RPMI7951 (cell line): ENCODE results near the gene FHDC1. TPM values are rescaled to one million over a fixed set of nuclear protein-coding genes. Genes with fewer than 3 reads are reported as not detected.
"Not testable (repeated sequence)": the region's sequence is repeated elsewhere in the genome, so short reads cannot be mapped to it uniquely, and the experiment has no call there.

Source experiments
- DNase-seq: peaks from one replicate; pipeline ENCODE4 v3.0.0-alpha.2; 2012; ENCODE audit warnings: low read depth
- total RNA-seq: library from RNA; depleted of rRNA; stranded (reverse); fragments of >200 nt; shearing (Covaris generic); gene quantifications from 2 replicates; pipeline ENCODE4 v1.2.3, GENCODE V29; 2014; rRNA removed

FHDC1 gene, protein sequence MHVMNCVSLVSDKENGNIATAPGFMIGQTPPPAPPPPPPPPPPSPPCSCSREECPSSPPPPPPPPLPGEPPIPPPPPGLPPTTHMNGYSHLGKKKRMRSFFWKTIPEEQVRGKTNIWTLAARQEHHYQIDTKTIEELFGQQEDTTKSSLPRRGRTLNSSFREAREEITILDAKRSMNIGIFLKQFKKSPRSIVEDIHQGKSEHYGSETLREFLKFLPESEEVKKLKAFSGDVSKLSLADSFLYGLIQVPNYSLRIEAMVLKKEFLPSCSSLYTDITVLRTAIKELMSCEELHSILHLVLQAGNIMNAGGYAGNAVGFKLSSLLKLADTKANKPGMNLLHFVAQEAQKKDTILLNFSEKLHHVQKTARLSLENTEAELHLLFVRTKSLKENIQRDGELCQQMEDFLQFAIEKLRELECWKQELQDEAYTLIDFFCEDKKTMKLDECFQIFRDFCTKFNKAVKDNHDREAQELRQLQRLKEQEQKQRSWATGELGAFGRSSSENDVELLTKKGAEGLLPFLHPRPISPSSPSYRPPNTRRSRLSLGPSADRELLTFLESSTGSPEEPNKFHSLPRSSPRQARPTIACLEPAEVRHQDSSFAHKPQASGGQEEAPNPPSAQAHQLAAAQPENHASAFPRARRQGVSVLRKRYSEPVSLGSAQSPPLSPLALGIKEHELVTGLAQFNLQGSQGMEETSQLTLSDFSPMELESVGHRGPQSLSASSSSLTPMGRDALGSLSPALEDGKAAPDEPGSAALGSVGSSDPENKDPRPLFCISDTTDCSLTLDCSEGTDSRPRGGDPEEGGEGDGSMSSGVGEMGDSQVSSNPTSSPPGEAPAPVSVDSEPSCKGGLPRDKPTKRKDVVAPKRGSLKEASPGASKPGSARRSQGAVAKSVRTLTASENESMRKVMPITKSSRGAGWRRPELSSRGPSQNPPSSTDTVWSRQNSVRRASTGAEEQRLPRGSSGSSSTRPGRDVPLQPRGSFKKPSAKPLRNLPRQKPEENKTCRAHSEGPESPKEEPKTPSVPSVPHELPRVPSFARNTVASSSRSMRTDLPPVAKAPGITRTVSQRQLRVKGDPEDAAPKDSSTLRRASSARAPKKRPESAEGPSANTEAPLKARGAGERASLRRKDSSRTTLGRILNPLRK
- total RNA-seq: 0.36 and 0.49 TPM in 2 replicates

DNA sequence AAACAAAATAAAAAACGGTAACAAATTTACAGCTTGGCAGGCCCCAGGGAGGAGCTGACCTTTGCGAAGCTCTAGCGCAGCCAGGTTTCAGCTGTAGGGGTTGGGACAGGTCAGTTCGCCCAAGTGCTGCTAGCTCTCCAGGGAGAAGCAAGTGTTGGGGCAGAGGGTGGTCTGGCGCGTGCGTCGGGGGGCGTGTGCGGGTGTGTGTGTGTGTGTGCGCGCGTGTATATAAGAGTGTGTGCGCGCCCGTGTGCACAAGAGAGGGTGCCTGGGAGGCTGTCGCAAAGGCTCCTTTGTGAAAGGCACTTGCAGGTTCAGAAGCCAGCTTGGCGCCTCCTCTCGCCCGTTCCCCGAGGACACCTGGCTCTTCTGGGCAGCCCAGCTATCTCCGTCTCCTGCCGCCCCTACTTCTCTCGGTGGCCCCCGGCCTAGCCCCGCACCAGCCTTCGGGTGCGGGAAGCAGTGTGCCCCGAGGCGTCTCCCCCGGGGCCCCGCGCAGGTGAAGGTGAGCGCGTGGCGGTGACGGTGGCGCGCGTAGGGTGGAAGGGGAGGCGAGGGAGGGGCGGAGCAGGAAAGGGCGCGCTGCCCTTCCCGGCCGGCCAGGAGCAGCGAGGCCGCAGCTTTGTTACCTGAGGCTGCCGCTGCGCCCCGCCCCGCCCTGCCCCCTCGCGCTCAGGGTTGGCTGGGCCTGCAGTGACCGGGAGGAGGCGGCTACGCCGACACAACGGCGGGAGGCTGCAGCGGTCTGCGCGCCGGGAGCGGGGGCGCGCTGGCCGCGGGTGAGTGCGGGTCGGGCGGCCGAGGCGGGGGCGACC lies at the start of gene FHDC1:
FHDC1 (plus strand) TSS at position 693 of the 815 bp plus-strand sequence. CDS start 6,735 bp downstream, outside the sequence.
- DNase-seq: no peak

DNA sequence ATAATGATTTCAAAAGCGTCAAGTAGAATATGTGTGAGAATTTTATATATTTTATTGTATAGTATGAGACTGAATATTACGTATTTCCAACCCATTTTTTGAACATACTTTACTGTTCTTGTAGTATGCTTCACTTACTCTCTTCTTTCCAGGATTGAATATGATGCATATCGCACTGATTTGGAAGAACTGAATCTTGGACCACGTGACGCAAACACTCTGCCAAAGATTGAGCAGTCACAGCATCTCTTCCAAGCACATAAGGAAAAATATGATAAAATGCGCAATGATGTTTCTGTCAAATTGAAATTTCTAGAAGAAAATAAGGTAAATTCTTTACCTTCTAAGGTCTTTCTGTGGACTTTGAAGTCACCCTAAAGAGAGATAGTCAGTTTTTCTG lies 48.1 kb upstream of the FHDC1 start:
- DNase-seq: no peak

DNA sequence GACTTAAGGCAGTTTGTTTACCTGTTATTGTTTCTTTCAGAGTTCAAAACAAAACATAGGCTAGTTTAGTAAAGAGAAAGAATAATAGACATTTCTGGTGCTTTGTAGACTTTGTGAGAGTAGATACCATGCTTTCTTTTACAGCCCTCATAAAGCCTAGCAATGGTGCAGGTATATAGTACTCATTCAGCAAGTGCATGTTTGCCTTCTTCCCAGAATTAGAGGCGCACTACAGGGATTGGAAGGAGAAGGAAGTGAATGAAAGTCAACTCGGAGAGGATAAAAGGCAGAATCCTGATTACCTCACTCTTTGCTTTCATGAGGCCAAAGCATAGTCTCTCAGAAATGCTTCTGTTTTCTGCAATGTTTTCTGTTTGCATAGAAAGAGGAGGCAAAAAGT lies 43.1 kb upstream of the FHDC1 start:
- no peak for DNase-seq

DNA sequence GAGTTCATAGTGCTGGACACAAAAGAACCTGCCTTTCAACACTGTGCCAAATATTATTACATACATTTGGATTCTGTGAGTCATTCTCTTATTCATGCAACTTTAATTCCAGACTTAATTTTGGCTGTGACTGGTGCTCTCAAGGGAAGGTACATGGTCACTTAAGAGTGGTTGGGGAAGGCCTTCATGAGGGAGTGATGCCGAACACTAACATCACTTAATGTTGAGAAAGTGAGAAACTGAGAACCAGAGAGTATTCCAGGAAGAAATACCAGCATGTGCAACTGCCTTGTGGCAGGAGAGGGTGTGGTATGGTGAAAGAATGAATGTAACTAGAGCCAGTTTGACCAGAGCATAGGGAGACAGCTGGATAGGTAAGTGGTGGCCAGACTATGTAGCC lies 41.5 kb upstream of the FHDC1 start:
- DNase-seq: peak; percentile 7

DNA sequence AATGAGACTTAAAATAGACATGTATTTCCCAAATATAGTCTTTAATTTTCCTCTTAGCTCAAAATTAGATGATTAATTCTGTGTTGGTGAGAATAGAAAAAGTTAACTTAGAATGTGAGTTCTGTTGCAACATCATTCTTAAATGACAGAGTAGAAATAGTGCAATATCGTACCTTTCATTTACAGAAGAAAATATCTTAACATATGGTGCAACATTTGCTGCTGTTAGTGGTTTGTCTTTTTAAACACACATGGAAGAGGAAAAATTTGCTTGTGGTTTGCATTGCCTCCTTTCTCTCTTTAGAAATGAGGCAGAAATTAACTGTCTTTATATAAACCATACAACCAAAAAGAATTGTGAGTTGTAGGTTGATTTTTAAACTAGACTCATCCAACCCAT lies 39.3 kb upstream of the FHDC1 start:
- DNase-seq: no peak

DNA sequence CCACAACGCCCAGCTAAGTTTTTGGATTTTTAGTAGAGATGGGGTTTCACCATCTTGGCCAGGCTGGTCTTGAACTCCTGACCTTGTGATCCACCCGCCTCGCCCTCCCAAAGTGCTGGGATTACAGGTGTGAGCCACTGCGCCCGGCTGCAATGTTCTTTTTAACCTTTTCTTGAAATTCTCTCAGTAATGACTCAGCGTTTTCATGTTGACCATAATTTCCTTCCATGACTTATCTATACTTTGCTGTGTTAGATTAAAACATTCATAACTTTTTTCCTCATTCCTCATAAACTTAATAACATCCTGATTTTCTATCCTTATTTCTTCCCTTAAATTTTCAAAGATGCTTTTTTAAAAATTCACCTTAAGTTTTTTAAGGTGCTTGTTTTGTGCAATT lies 38.0 kb upstream of the FHDC1 start:
- DNase-seq: not testable (repeated sequence)

DNA sequence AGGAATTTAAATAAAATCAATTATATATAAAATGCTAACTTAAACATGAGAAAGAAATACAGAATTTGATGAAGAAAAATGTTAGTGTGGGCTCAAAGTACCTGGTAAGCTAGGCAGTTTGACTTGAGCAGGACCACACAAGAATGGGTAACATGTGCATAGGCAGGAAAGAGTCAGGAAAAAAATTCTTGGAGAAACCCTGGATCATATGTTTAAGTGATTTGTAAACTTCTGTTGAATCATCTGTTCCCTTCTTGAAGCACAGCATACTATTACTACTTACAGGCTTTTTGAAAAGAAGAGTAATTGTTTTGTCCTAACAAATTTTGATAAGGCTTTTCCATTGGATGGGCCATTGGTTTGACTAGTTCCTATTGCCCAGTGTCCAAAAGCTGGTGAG lies 37.5 kb upstream of the FHDC1 start:
- no peak for DNase-seq

DNA sequence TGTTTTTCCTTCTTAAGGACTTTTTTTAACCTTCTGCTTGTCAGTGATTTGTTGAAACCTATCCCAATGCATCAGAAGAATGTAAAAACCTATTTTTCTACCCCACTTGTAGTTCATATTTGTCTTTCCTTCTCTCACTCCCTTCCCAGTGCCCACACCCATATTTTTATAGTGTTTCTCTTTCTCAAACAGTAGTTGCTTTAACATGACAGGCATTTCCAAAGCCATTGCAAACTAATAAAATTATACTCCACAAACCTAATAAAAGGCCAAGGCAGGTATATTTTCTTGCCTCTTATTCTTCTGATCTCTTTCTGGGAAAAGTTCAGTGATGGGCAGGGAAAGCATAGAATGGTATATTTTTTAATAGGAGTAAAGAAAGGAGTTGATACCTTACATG lies 35.7 kb upstream of the FHDC1 start:
- no peak for DNase-seq

DNA sequence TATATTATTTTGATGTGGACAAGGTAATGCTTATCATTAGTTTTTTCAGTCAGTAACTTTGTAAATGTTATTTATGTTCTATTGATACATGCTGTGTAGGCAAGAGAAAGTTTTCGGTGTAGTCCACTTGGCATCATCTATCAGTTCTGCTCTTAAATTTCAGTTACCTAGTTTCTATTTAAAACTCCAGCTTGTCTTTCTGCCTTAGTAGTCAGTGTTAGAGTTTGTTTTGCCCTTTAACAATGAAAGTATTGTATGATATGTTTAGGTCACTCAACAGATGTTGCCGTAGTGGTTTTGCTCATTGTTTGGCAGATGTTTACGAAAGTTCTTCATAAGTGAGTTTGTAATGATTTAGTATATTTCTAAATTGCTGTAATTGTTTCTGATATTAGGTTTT lies 34.9 kb upstream of the FHDC1 start:
- DNase-seq: no peak

DNA sequence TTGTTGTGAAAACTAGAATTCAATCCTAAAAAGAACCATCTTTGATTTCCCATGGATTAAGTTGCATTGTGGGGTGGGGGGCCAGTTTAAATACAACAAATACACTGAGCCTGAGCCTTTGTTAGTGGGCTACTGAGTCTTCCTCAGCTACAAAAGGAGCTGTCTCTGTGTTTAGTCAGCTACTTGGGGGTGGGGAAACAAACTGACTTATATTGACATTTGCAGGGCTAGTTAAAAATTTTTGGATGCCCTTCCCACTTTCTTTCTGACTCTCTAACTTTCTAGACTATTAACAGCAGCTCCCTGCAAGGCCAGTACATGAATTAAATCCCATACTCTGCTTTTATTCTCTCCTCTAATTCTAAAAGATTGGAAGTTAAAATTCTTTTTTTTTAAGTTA lies 32.5 kb upstream of the FHDC1 start:
- no peak for DNase-seq

DNA sequence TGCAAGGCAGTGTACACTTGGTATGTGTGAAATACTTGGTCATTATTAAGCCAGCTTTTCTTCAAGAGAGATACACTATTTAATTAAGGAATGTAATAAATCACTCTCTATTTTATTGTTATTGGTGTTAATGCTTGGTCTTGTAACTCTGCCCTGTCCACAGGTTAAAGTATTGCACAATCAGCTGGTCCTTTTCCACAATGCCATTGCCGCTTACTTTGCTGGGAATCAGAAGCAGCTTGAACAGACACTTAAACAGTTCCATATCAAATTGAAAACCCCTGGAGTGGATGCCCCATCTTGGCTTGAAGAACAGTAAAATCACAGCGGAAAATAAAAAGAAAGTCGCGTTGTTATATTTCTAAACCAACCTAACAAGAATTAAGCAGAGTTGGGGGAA lies 26.2 kb upstream of the FHDC1 start:
- DNase-seq: no peak

DNA sequence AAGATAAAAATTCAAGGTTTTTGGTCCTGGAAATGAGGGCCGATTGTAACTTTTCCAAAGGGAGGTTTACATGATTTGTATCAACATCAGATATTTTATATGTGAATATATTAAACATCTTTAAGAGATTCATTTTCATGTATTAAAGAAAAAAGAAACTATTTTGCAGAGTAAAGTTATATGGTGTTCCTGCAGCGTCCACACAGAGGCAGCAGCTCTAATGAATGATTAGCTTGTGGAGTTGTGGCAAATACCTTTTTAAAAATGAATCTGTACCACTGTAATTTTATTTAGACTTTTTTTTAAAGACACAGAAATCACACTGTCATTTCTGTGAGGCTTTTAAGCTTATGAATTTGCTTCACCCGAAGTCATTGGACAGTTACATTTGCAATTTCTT lies 25.6 kb upstream of the FHDC1 start:
- DNase-seq: no peak

DNA sequence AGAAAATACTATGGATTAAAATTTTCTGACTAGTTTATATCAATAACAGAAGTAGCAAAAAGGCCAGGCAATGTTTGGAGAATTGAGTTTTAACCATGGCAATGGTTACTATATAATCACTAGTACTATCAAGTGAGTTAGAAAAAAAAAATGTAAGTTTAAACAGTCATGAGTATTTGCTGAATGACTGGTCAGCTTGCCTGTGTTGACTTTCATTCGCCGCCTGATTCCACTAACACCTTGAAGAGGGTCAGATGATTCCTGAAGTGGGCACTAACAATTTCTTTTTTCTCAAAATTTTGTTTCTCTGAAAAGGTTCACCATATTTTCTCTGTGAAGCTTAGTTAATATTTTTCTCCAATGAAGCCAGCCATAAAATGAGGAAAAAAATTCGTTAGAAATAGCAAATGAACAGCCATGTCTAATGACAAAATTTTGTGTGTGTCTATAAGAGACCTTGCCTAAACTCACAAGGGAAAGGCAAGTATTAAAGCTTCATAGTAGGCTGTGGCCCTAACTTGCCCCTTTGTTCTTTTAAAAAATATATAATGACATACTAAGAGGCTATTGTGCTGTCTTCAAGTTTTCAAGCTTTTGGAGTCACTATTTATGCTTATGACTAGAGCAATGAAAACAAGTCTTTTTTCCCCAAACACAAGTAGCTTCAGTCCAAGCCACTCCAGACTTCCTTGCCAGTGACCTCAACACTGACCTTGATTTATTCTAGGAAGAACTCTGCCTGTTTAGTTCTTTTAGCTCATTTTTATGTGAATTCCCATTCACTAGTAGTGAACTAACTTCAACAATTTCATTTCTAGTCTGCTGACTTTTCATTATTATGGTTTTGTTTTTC lies 18.4 kb upstream of the FHDC1 start:
- peak; percentile 14 for DNase-seq

DNA sequence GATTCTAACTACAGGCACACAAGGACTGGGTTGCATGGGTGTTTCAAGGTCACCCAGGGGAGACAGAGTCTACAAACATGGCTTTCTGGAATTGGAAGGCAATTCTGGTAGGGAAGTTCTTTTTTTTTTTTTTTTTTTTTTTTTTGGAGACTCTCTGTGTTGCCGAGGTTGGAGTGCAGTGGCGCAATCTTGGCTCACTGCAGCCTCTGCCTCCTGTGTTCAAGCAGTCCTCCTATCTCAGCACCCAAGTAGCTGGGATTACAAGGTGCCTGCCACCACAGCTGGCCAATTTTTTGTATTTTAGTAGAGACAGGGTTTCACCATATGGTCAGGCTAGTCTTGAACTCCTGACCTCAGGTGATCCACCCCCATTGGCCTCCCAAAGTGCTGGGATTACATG lies 16.3 kb upstream of the FHDC1 start:
- DNase-seq: no peak

DNA sequence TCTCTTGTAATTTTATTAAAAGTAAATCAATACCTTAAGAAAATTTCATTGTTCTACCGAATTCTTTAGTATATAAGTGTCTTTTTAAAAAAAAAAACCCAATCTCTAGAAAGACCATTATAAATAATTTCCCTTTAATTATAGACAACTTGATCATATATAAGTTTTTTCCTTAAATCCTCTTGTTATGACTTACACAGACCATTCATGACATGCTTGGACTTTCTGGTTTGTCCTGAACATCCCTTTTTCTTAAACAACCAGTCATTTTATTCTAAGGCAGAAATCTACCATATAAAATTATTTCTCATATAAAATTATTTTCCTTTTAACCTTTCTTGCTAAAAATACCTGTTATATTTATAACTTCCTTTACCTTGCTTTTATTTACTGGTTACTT lies 15.4 kb upstream of the FHDC1 start:
- DNase-seq: peak; percentile 43

DNA sequence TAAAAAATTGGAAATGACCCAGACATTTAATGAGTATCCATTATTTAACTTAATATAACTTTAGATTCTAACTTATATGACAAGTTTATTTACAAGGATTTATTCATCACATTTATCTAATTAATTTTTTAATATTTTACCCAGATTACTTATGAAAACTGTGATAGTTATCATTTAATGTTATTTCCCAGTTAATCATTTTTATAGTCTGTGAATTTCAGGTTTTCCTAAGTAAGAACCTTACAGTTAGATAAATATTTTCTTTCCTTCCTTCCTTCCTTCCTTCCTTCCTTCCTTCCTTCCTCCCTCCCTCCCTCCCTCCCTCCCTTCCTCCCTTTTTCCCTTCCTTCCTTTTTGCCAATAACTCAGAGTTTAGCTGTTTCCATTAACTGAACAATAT lies 14.8 kb upstream of the FHDC1 start:
- DNase-seq: no peak

DNA sequence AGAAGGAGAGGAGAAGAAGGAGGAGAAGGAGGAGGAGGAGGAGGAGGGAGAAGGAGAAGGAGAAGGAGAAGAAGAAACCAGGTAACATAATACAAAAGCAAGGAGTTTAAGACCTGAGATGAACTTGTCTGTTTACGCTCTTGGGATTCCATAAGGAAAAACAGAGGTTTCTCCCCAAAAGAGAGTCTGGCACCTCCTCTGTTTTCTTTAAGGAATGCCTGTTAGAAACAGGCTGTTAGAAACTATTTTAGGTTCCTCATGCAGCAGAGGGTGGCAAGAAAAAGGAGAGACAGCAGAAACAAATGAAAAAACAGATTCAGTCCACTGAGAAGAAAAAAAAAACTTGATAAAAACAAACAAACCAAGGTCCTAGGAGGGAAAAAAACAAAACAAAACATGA lies 10.3 kb upstream of the FHDC1 start:
- no peak for DNase-seq

DNA sequence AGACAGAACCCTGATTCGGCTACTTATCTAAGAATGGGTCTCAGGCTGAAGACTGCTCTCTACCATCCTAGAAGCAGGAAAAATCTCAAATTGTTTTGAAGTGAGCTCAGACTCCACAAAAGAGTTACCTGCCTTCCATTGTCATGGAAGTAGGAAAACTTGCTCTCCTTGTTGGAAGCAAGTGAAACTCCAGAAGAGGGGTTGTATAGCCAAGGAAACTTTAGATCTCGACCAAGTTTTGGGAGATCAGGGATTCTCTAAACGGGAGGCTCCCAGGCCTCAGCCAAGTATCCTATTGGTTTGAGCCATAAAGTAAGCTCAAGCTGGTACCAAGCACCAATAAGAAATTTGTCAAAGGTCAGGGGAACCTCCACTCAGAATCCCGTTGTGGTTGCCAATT lies 9.2 kb upstream of the FHDC1 start:
- no peak for DNase-seq

DNA sequence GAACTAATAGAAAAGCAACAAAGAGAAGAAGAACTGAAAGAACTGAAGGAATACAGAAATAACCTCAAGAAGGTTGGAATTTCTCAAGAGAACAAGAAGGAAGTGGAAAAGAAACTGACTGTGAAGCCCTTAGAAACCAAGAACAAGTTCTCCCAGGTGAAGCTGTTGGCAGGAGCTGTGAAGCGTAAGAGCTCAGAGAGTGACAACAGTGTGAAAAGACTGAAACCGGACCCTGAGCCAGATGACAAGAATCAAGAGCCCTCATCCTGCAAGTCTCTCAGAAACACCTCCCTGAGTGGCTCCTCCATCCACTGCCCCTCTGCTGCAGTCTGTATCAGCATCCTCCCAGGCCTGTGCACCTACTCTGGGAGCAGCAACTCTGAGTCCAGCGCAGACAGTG lies 8.4 kb upstream of the FHDC1 start:
- DNase-seq: no peak

DNA sequence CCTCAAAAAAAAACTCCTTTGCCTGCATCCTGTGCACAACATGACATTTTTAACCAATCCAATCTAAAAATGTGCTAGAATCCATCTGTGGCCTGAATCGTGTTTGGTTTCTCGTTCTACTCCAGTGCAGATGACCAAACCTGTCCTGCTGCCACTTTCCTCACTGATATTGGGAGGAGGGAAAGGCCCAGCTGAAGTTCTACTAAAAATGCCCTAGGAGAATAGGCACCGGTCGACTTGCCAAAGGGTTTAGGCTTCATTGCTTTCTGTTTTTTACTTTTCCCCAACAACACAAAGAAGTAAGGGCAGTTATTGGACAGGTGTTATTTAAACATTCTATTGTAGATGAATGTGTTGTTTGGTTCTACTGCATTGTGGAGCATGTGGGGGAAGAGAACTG lies 7.8 kb upstream of the FHDC1 start:
- DNase-seq: no peak

DNA sequence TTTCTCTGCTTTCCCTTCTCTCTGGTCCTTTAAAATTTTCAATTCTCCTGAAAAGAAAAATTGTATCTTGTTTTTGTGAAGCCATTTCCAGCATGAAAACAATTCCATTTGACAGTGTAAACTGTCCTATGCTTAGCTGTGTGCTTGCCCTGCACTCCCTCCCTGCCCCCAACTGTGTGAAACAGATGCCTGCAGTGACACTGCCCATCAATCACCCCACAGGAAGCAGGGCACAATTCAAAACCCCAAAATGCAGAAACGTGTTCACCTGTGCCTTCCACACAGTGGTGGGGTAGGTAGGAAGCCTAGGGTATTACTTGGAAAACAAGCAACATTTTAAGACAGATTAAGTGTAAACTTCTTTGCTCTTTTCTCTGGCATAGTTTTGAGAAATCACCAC lies 6.2 kb upstream of the FHDC1 start:
- DNase-seq: no peak
